G401 (cell line): ENCODE results near the gene RASA4. TPM values are rescaled to one million over a fixed set of nuclear protein-coding genes. Genes with fewer than 3 reads are reported as not detected.
"Not testable (repeated sequence)": the region's sequence is repeated elsewhere in the genome, so short reads cannot be mapped to it uniquely, and the experiment has no call there.

Experiments used
- DNase-seq: peaks from one replicate; pipeline ENCODE4 v3.0.0-alpha.2; 2015; ENCODE audit warnings: low spot score
- in situ Hi-C: cut with HindIII; loops from 2 replicates; pipeline ENCODE4 v1.10.0; 2016; ENCODE audit warnings: low sequenced_read_pairs, mixed read lengths
- total RNA-seq: library from RNA; depleted of rRNA; stranded (reverse); fragments of >200 nt; shearing (Covaris generic); gene quantifications from 2 replicates; pipeline ENCODE4 v1.2.3, GENCODE V29; 2014

RASA4 gene
- total RNA-seq, 1 experiment from 2014 or later, result 9.4 TPM

GRCh38 chr7:102611013-102611674 lies 5.4 kb downstream of the RASA4 start:
- DNase-seq, in situ Hi-C loops: not testable (repeated sequence)

DNA sequence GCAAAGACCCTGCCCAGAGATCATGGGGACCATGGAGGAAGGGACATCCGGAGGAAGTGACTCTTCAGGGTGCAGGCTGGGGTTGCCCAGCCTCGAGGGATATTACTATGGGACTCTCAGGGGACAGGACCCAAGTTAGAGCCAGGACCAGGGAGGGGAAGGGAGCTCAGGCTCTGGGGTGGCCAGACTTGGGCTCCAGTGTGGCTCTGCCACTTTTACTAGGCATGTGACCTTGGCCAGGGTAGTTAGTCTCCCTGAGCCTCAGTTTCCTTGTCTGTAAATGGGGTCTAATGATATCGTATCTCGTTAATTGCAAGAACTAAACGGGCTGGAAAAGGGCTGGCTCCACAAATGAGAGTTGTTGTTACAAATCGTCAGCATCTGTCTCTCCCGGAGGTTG lies 6.1 kb downstream of the RASA4 start:
- DNase-seq, in situ Hi-C loops: not testable (repeated sequence)

GRCh38 chr7:102609734-102610133 lies 6.8 kb downstream of the RASA4 start:
- DNase-seq, in situ Hi-C loops: not testable (repeated sequence)

DNA sequence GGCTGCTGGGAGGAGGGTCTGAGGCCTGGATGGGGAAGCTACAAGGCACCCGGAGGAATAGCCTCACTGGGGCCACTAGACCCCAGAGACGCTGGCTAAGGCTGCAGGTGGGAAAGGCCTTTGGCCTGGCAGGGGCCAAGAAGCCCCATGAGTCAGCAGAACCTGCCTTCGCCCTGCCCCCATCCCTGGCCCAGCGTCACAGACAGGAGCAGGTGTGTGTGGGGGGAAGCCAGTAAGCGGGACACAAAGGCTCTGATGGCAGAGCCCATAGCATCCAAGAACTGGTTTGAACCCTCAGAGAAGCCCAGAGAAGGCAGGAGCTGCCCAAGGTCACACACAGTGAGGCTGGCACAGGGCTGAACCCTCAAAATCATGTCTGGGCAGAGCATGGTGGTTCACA lies 9.7 kb downstream of the RASA4 start:
- in situ Hi-C loops, DNase-seq: not testable (repeated sequence)

DNA sequence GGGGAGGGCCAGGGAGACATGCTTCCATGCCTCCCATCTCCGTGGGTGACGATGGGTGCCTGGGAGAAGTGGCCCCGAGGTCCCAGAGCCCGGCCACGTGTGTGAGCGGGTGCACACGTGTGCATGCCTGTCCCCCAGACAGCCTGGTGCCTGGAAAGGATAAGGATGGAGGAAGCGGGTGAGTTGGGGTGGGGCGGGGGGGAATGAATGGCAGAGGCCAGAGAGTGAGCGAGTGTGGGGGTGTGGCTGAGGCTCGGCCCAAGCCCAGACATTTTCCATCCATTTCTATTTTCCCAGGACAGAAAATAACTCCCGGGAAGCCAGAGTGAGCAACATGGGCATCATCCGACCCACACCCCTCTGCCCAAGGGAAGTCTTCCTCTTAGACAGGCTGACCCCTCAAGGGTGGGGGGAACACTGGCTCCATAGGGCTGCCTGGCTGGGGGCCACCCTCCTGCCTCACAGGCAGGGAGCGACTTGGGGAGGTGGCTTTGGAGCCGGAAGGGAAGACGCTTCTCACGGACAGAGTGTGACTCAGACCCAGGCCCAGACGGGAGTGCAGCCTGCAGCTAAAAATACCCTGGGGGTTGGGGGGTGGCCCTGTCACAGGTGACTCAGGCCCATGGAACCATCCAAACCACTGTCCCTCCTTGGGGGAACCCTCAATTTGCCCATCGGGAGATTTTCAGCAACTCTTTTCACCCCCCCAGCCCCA lies 12.0 kb downstream of the RASA4 start:
- DNase-seq, in situ Hi-C loops: not testable (repeated sequence)

GRCh38 chr7:102602317-102602716 lies 14.2 kb downstream of the RASA4 start:
- in situ Hi-C loops, DNase-seq: not testable (repeated sequence)

- in situ Hi-C loops, result not testable (repeated sequence)
These were observed 16.9 kb downstream of the RASA4 start for GRCh38 chr7:102599699-102600098.

DNA sequence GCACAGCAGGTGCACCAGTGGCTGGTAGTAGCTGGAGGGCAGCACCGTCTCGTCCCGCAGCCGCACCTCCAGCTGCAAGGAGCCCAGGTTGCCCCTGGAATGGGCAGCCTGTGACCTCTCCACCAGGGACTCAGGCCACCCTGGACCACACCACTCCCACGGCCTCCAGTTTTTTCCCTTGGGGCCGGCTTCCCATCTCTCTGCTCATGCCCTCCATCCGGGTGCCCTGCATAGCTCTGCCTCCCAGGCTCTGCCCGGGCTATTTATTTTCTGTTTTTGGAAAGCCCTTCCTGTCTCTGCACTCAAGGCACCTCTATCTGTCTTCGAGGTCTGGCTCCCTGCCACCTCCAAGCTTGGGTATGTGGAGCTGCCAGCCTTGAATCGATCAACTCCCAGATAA lies 20.5 kb downstream of the RASA4 start:
- DNase-seq, result not testable (repeated sequence)

More at GRCh38 chr7:102599699-102600098, 16.9 kb downstream of the RASA4 start:
- DNase-seq, result not testable (repeated sequence)

DNA sequence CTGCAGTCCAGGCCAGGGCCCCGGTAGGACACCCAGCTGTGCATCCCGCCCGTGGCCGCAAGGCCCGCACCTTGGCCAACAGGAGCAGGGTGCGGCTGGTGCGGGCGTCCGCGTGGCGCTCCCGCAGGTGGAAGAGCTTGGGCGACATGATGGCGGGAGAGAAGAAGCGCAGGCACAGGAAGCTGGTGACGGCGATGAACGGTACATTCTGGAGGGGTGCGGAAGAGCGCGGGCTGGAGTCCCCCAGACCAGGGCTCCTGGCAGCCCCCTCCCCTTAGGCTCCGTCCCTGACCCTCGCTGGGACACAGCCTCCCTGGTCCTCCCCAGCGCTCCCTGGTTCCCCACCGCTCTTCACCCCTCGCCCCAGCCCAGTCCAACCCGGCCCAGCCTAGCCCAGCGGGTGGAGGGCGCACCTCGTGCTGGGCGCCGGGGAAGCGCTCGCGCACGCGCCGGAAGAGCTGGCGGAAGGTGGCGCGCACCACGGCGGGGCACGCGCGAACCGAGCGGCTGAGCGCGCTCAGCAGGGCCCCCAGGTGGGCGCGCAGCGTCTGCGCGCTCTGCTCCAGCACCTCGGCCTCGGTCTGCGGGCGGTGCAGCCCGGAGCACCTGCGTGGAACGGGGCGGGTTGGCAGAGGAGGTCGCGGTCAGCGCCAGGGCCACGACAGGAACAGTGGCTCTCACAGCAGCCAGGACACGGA lies 22.8 kb downstream of the RASA4 start:
- in situ Hi-C loops, DNase-seq: not testable (repeated sequence)

More for the DNA sequence above, 20.5 kb downstream of the RASA4 start:
- in situ Hi-C loops, result not testable (repeated sequence)

DNA sequence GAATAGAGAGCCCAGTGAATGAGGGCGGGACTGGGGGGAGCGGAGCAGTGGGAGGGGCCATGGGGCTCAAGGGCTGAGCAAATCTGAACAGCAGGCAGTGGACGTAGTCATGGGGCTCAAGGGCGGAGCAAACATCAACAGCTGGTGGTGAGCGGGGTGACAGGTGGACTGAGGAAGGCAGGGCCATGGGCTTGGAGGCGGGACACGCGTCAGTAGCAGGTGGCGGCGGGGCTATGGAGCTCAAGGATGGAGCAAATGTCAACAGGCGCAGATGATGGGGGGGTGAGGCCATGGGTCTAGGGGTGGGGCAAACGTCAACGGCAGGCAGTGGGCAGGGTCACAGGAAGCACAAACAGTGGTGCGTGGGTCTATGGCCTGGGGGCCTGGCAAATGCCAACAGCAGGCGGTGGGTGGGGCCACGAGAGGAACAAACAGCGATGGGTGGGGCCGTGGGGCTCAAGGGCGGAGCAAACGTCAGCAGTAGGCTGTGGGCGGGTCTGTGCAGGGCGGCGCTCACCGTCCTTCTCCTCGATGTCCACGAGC lies 24.0 kb downstream of the RASA4 start:
- DNase-seq, in situ Hi-C loops: not testable (repeated sequence)

DNA sequence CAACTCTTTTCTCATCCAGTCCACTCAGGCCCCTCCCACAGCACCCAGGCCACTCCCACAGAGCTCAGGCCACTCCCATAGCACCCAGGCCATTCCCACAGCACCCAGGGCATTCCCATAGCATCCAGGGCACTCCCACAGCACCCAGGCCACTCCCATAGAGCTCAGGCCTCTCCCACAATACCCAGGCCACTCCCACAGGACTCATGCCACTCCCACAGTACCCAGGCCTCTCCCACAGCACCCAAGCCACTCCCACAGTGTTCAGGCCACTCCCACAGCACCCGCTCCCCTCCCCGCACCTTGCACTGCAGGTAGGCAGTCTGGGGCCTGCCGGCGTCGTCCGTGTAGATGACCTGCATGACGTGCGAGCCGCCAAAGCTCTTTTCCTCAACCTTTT lies 26.7 kb downstream of the RASA4 start:
- DNase-seq, in situ Hi-C loops: not testable (repeated sequence)

GRCh38 chr7:102583495-102583894 lies 33.1 kb downstream of the RASA4 start:
- in situ Hi-C loops, DNase-seq: not testable (repeated sequence)

- in situ Hi-C loops, DNase-seq: not testable (repeated sequence)
These were observed 34.8 kb downstream of the RASA4 start for GRCh38 chr7:102581722-102582121.

- in situ Hi-C loops, DNase-seq: not testable (repeated sequence)
These were observed 38.1 kb downstream of the RASA4 start for GRCh38 chr7:102578486-102578885.

DNA sequence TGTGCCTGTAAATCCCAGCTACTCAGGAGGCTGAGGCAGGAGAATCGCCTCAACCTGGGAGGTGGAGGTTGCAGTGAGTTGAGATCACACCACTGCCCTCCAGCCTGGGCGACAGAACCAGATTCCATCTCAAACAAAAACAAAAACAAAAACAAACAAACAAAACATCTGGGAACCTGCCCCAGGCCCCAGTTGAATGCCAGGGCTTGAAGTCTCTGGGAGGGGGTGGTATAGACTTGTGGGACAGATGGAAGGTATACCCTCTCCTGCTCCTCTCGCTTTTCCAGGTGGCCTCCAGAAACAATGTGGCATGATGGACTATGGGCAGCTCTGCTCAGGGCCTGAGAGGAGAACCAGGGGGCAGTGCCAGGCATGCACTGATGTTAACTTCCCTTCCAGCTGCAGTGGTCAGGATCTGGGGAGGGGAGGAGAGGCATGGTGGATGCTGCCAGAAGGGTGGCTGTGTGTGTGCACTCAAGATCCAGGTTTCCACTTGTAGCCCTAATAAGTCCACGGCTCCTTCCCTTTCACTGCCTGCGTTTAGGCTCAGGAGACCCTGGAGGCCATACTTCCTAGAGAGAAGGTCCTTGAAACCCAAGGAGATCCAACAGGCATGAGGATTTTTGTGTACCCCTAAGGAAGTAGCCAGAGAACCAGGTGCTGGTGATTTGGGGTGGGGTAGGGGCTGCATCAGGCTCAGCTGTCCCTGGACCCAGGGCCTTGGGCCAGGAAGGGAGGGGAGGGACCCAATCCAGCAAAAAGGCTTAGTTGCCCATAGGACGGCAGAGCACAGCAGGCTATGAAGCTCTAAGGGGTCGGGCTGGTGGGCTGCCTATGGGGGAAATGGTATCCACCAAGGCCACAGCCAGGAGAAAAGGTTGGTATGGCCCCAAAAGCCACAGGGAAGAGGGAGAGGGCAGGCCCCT lies 39.0 kb downstream of the RASA4 start:
- DNase-seq, in situ Hi-C loops: not testable (repeated sequence)

GRCh38 chr7:102576363-102576762 lies 40.2 kb downstream of the RASA4 start:
- in situ Hi-C loops, result not testable (repeated sequence)

GRCh38 chr7:102574607-102575006 lies 41.9 kb downstream of the RASA4 start:
- in situ Hi-C loops, DNase-seq: not testable (repeated sequence)

More at GRCh38 chr7:102576363-102576762, 40.2 kb downstream of the RASA4 start:
- DNase-seq, result not testable (repeated sequence)
